Skeletal muscle tissue (tissue), 4 donors: Measurements from ENCODE around the gene XIRP1. TPM values are rescaled to one million over a fixed set of nuclear protein-coding genes. Genes with fewer than 3 reads are reported as not detected.
"Not testable (repeated sequence)": the region's sequence is repeated elsewhere in the genome, so short reads cannot be mapped to it uniquely, and the experiment has no call there.

Experiments used
- H3K27ac ChIP-seq: one replicate; pipeline ENCODE4 v1.7.0; 2013; ENCODE audit warnings: mild to moderate bottlenecking, low read depth, low read length, inconsistent platforms
- H3K27me3 ChIP-seq, 3 donors: one replicate each; pipeline ENCODE4 v1.7.0; 2013; ENCODE audit warnings: low read length in 3 of 3; ENCODE audit not compliant: control insufficient read depth in 3 of 3, insufficient read depth in 3 of 3
- H3K36me3 ChIP-seq, 3 donors: one replicate each; pipeline ENCODE4 v1.7.0; 2013; ENCODE audit warnings: low read length in 3 of 3; ENCODE audit not compliant: control insufficient read depth in 3 of 3, insufficient read depth in 3 of 3
- H3K4me1 ChIP-seq, 3 donors: one replicate each; pipeline ENCODE4 v1.7.0; 2013; ENCODE audit warnings: low read length in 3 of 3, mild to moderate bottlenecking in 3 of 3; ENCODE audit not compliant: control insufficient read depth in 3 of 3, insufficient read depth in 3 of 3
- H3K4me3 ChIP-seq, 3 donors: one replicate each; pipeline ENCODE4 v1.7.0; 2013; ENCODE audit warnings: low read length in 3 of 3
- H3K9ac ChIP-seq, 3 donors: one replicate each; pipeline ENCODE4 v1.7.0; 2013; ENCODE audit warnings: low read length in 3 of 3, mild to moderate bottlenecking in 3 of 3, moderate library complexity in 2 of 3, low read depth in 1 of 3
- H3K9me3 ChIP-seq, 3 donors: one replicate each; pipeline ENCODE4 v1.7.0; 2013; ENCODE audit warnings: low read length in 3 of 3; ENCODE audit not compliant: control insufficient read depth in 3 of 3
- total RNA-seq: library from RNA; depleted of rRNA; stranded (reverse); fragments of >200 nt; gene quantifications from one replicate; pipeline ENCODE4 v1.2.3, GENCODE V29; 2014
- donor health status: Osteomylitis.

XIRP1 gene, protein sequence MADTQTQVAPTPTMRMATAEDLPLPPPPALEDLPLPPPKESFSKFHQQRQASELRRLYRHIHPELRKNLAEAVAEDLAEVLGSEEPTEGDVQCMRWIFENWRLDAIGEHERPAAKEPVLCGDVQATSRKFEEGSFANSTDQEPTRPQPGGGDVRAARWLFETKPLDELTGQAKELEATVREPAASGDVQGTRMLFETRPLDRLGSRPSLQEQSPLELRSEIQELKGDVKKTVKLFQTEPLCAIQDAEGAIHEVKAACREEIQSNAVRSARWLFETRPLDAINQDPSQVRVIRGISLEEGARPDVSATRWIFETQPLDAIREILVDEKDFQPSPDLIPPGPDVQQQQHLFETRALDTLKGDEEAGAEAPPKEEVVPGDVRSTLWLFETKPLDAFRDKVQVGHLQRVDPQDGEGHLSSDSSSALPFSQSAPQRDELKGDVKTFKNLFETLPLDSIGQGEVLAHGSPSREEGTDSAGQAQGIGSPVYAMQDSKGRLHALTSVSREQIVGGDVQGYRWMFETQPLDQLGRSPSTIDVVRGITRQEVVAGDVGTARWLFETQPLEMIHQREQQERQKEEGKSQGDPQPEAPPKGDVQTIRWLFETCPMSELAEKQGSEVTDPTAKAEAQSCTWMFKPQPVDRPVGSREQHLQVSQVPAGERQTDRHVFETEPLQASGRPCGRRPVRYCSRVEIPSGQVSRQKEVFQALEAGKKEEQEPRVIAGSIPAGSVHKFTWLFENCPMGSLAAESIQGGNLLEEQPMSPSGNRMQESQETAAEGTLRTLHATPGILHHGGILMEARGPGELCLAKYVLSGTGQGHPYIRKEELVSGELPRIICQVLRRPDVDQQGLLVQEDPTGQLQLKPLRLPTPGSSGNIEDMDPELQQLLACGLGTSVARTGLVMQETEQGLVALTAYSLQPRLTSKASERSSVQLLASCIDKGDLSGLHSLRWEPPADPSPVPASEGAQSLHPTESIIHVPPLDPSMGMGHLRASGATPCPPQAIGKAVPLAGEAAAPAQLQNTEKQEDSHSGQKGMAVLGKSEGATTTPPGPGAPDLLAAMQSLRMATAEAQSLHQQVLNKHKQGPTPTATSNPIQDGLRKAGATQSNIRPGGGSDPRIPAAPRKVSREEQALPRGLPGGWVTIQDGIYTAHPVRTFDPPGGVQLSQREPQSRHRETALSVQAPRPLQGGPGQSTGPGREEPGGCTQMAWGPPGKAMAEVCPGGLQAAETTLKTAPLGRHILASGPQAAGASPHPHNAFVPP (N-terminal part only)
- total RNA-seq = 30.8 TPM

DNA sequence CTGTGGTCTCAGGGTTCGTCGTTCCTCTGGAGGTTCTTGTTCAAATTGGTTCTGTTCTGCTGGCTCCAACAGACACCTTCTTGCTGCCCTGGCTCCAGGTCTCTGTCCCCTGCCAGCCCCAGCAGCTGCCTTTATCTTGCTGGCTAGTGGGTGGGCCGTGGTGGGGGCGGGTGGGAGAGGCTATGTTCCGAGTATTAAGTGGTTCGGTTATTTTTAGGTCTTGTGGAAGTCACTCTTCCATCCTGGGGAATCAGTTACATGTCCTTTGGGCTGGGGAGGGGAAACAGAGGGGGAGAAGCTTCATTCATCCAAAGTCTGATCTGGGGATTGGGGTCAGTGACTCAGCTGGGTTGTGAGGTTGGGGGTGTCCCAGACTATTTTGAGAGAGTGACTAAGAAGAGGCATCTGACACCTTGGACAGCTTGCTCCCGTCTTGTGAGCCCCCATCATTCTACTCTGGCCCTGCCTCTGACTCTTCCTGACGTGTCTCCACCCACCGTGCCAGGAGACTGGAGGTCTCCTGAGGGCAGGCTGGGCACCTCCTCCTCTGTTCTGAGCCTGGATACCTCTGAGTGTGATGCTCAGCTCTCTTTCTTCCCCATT lies at the start of gene XIRP1:
XIRP1 (minus strand) TSS at position 106 of the 603 bp plus-strand sequence. CDS start 3,150 bp downstream, outside the sequence.
- Histone ChIP-seq H3K9ac (peak within 1 kb of the TSS; percentile 95 to 99 (median 99)), H3K27me3 (no peaks in the 10 kb centered on the region), H3K4me3 (peak within 1 kb of the TSS; percentile 79 to 93 (median 91)), H3K9me3 (no peaks in the 10 kb centered on the region), H3K36me3 (peaks cover 7 to 27% (median 15%) of the 10 kb centered on the region in 3 donors), H3K27ac (peak within 1 kb of the TSS; percentile 100), H3K4me1 (peaks cover 40 to 74% (median 60%) of the 10 kb centered on the region in 3 donors)

DNA sequence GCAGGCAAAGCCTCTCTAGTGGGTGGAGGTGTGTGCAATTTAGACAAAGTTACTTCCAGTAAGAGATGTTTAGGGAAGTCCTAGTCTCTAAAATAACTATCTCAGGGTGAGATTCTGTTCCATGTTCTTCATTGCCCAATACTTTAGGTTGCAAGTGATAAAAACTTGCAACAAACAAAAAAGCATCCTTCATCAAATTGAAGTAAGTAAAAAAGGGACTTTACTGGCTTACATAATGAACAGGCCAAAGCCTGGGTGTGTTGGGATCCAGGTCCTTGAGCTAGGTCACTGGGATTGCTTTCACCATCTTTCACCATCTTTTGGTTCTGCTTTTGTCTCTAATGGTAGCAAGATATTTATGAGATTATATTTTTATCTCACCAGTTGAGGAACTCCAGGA lies 49.2 kb upstream of the XIRP1 start:
- Histone ChIP-seq H3K4me1 (peaks cover 0 to 3% (median 0%) of the 10 kb centered on the region in 3 donors), H3K9me3 (no peaks in the 10 kb centered on the region), H3K36me3 (no peaks in the 10 kb centered on the region), H3K9ac (no peak overlapping the region), H3K27me3 (no peaks in the 10 kb centered on the region), H3K27ac (no peak overlapping the region), H3K4me3 (no peak overlapping the region)

DNA sequence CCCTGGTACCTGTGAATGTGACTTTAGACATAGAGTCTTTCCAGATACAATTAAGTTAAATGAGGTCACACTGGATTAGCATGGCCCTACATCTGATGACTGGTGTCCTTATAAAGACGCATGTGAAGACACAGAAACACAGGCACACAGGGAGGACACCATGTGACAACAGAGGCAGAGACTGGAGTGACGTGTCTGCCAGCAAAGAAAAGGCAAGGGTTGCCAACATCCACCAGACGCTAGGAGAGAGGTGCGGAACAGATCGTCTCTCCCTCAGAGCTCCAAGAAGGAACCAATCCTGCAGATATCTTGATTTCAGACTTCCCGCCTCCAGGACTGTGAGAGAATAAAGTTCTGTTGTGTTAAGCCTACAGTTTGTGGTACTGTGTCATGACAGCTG lies 44.6 kb upstream of the XIRP1 start:
- Histone ChIP-seq H3K4me1 (peaks cover 0 to 3% (median 0%) of the 10 kb centered on the region in 3 donors), H3K4me3 (no peak overlapping the region), H3K36me3 (no peaks in the 10 kb centered on the region), H3K27me3 (no peaks in the 10 kb centered on the region), H3K9ac (no peak overlapping the region), H3K9me3 (no peaks in the 10 kb centered on the region), H3K27ac (no peak overlapping the region)

DNA sequence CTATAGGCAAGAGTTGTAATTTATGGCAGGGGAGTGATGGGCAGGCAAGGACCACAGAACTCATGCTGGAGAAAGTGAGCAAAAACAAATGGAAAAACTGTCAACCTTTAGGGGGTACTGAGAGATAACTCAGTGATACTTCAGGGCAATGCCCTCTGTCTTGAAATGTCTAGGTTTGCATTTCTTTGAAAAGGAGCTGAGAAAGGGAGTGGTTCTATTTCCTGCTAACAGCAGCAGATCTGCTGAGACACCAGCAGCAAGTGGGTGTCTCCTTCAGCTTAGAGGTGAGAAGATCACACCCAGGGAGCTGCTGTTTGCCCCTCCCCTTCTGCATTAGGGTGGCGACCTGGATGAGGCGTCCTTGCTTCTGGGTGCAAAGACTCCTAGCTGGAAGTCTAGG lies 42.3 kb upstream of the XIRP1 start:
- no peak overlapping the region for H3K4me3 ChIP-seq
- H3K4me1 ChIP-seq = peaks cover 0 to 3% (median 0%) of the 10 kb centered on the region in 3 donors
- no peaks in the 10 kb centered on the region for H3K9me3 ChIP-seq
- no peaks in the 10 kb centered on the region for H3K36me3 ChIP-seq
- H3K27ac ChIP-seq = no peak overlapping the region
- no peaks in the 10 kb centered on the region for H3K27me3 ChIP-seq
- H3K9ac ChIP-seq = no peak overlapping the region

DNA sequence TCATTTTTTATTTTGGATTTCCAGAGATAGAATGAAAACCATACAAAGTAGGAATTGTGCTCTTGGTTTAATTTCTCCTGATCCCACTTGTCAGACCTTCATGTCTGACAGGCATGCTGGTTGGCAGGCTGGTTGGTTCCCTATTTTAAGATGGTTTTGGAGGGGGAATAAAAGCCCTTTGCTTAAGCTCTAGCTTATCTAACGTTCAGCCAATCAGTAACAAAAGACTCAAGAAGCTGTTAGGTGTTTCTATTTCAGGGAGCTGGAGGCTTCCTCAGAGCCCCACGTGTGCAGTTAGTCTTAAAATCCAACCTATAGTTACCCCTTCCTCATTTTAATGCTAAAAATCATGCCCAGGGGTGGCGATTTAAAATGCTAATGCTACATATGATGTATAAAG lies 40.5 kb upstream of the XIRP1 start:
- Histone ChIP-seq H3K27ac (no peak overlapping the region), H3K9me3 (no peaks in the 10 kb centered on the region), H3K36me3 (no peaks in the 10 kb centered on the region)

DNA sequence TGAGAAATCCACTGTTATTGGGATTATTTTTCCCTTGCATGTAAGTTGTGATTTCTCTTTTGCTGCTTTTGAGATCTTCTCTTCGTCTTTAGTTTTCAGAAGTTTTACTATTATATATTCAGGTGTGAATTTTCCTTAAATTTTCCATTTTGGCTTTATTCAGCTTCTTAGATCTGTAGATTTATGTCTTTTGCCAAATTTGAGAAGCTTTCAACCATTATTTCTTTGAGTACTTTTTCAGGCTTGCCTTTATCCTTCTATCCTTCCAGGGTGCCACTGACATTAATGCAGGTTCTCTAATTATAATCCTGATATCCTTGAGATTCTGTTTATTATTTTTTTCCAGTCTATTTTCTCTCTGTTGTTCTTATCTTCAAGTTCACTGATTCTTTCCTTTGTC lies 38.1 kb upstream of the XIRP1 start:
- Histone ChIP-seq H3K36me3 (no peaks in the 10 kb centered on the region), H3K9me3 (no peaks in the 10 kb centered on the region), H3K4me3 (no peak overlapping the region), H3K9ac (no peak overlapping the region), H3K4me1 (no peaks in the 10 kb centered on the region), H3K27me3 (no peaks in the 10 kb centered on the region), H3K27ac (no peak overlapping the region)

More for the DNA sequence above, 40.5 kb upstream of the XIRP1 start:
- H3K27me3 ChIP-seq = no peaks in the 10 kb centered on the region
- peaks cover 0 to 3% (median 0%) of the 10 kb centered on the region in 3 donors for H3K4me1 ChIP-seq
- no peak overlapping the region for H3K4me3 ChIP-seq
- H3K9ac ChIP-seq = no peak overlapping the region

DNA sequence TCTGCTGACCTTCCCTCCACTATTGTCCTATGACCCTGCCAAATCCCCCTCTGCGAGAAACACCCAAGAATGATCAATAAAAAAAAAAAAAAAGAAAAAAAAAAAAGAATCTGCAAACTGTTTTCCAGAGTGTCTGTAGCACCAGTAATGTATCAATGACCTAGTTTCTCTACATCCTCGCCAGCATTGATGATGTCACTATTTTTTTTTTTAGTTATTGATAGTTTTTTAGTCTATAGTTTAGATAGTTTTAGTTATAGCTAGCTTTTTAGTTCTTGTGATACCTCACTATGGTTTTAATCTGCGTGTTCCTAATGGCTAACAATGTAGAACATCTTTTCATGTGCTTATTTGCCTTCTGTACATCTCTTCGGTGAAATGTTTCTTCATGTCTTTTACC lies 36.1 kb upstream of the XIRP1 start:
- H3K4me1 ChIP-seq = no peaks in the 10 kb centered on the region
- H3K27me3 ChIP-seq = no peaks in the 10 kb centered on the region
- H3K36me3 ChIP-seq = no peaks in the 10 kb centered on the region
- H3K4me3 ChIP-seq = no peak overlapping the region
- no peak overlapping the region for H3K27ac ChIP-seq
- no peaks in the 10 kb centered on the region for H3K9me3 ChIP-seq
- H3K9ac ChIP-seq = no peak overlapping the region

DNA sequence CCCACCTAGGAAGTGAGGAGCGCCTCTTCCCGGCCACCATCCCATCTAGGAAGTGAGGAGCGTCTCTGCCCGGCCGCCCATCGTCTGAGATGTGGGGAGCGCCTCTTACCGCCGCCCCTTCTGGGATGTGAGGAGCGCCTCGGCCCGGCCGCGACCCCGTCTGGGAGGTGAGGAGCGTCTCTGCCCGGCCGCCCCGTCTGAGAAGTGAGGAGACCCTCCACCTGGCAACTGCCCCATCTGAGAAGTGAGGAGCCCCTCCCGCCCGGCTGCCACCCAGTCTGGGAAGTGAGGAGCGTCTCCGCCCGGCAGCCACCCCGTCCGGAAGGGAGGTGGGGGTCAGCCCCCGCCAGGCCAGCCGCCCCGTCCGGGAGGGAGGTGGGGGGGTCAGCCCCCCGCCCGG lies 35.2 kb upstream of the XIRP1 start:
- H3K27me3 ChIP-seq = not testable (repeated sequence)

DNA sequence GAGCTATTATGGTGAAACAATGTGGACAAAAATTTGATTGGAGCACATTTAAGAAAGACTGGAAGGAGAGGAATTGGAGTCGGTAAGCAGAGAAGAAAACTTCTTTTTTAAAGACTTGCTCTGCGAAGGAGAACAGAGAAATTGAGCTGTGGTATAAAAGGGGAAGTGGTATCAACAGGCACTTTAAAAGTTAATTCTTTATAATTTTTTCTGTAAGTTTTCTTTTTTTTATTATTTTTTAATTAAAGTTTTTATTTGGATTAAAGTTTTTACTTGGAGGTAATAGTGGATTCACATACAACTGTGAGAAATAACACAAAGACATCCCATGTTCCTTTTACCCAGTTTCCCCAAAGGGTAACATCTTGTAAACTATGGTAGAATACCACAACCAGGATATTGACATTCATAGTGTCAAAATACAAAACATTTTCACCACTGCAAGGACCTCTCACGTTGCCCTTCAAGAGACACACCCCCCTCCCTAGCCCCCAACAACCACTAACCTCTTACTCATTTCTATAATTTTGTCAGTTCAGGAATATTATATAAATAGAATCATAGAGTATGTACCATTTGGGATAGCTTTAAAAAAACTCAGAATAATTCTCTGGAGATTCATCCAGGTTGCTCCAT lies 33.8 kb upstream of the XIRP1 start:
- Histone ChIP-seq H3K27ac (no peak overlapping the region), H3K9me3 (no peaks in the 10 kb centered on the region), H3K9ac (no peak overlapping the region), H3K4me3 (no peak overlapping the region), H3K36me3 (no peaks in the 10 kb centered on the region), H3K4me1 (no peaks in the 10 kb centered on the region), H3K27me3 (no peaks in the 10 kb centered on the region)

More for the DNA sequence above, 35.2 kb upstream of the XIRP1 start:
- H3K27ac ChIP-seq, H3K9ac ChIP-seq, H3K4me1 ChIP-seq, H3K4me3 ChIP-seq, H3K36me3 ChIP-seq, H3K9me3 ChIP-seq: not testable (repeated sequence)
